GM21786 (cell line): ENCODE data around the gene WNT3A.
A peak's percentile ranks its signal among the peaks of the same experiment; 100 is the strongest.

Source experiments
- ATAC-seq: cut with Tn5 transposase; IDR thresholded peaks from one replicate; pipeline ENCODE4 v1.9.1; 2021; ENCODE audit not compliant: unreplicated experiment

Gene WNT3A

DNA sequence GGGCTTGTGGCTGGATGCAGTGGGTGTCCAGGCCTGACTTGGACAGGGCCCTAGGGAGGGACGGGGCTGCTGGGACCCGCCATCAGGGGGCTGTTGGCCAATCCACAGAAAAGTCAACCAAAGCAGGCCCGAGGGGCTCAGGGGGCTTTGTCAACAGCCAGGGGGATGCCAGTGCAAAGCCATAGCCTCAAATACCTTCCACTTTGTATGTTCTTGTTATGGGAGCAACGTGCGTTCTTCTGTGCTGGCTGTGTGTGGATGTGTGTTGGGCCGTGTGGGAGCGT, 40.3 kb downstream of the WNT3A start:
- ATAC-seq = no peak

DNA sequence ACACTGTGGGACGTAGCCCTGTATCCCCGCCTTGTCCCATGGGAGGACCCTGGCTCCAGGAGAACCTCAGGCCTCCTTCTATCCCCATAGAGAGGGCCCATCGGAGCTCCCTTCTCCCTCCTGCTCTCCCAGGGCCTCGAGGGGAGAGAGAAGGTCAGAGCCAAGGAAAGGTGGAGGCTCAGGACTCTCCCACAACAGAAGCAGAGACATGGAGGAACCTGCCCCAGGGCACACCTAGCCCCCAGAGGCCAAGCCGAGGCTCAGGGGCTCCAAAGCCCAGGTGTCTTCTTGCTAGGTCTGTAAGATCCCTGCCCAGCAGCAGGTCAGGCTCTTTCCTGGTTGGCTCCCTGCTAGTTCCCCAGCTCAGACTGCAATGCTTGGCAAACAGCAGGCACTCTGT, 41.3 kb downstream of the WNT3A start:
- ATAC-seq = no peak

DNA sequence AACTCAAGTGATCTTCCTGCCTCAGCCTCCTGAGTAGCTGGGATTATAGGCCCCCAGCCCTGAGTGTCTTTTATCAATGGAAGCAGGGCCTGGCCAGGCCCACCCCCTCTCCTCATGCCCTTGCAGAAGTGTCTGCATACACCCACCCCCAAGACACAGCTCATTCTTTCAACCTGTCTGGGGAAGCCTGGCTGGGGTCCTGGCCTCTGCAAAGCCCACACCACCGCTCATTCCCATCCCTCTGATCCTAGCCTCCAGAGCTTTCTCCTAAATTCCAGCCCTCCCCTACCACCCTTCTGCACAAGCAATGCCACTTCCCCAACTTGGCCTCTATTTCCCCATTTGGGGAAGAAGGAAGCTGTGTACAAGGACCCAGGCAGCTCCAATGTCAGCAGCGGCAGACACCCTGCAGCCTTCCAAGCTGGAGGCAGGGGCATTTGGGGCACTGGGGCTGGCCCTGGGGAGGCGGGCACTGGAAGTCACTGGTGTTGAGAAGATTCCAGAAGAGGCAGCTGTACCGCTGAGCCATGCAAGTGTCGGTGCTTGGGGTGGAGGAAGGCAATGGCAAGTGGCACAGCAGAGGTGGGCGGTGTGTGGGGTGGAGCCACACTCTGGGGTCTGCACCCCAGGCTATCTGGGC, 42.0 kb downstream of the WNT3A start:
- no peak for ATAC-seq

DNA sequence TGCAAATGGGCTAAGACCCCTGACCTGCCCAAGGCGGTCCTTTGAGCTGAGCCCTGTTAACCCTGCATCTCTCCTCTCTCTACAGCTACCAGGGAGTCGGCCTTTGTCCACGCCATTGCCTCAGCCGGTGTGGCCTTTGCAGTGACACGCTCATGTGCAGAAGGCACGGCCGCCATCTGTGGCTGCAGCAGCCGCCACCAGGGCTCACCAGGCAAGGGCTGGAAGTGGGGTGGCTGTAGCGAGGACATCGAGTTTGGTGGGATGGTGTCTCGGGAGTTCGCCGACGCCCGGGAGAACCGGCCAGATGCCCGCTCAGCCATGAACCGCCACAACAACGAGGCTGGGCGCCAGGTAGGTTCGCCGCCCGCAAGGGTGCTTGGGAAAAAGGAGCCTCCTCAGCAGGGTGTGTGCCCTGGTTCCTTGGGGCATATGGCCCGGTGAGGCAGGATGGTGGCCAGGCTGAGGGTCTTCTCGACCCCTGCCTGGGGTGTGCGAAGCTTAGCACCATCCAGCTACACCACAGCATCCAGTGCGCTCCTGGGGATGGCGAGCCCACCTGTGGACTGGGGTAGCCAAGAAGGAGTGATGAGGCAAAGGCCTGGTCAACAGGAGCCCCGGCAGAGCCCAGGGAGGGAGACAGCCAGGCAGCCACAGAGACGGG, 43.9 kb downstream of the WNT3A start:
- no peak for ATAC-seq

DNA sequence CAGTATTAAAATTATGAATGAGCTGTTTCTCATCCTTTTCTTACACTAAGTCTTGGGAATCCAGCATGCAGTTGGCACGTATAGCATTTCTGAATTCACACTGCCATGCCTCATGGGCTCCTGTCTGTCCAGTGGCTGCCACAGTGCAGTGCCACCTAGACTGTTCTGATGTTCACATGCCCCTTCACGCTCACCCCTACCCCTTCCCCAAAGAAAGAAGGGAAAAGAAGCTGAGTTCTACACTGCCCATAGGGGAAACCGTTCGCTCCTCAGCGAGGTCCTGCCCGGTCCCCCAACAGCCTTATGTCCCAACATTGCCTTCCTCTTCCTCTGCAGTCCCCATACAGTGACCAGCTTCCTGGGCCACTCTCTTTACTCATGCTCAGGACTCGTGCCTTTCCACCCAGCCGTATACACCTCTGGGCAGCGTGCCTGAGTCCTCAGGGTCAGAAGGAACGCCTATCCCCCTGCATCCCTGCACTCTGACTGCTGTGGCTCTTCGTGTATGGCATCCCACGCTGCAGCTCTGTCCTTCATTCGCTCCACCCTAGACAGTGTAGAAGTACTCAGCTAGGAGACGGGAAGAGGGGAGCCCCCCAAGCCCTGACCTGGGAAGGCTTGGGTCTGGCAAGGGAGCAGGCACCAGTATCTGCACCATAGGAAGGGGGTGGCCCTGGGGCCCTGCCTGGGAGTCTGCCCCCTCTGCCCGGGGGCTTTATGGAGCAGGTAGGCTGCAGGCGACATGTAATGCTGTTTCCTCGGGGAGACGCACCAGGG, 51.6 kb downstream of the WNT3A start:
- no peak for ATAC-seq

DNA sequence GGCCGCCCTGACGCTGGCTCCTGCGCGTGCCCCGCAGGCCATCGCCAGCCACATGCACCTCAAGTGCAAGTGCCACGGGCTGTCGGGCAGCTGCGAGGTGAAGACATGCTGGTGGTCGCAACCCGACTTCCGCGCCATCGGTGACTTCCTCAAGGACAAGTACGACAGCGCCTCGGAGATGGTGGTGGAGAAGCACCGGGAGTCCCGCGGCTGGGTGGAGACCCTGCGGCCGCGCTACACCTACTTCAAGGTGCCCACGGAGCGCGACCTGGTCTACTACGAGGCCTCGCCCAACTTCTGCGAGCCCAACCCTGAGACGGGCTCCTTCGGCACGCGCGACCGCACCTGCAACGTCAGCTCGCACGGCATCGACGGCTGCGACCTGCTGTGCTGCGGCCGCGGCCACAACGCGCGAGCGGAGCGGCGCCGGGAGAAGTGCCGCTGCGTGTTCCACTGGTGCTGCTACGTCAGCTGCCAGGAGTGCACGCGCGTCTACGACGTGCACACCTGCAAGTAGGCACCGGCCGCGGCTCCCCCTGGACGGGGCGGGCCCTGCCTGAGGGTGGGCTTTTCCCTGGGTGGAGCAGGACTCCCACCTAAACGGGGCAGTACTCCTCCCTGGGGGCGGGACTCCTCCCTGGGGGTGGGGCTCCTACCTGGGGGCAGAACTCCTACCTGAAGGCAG, 52.3 kb downstream of the WNT3A start:
- ATAC-seq = peak; percentile 27

DNA sequence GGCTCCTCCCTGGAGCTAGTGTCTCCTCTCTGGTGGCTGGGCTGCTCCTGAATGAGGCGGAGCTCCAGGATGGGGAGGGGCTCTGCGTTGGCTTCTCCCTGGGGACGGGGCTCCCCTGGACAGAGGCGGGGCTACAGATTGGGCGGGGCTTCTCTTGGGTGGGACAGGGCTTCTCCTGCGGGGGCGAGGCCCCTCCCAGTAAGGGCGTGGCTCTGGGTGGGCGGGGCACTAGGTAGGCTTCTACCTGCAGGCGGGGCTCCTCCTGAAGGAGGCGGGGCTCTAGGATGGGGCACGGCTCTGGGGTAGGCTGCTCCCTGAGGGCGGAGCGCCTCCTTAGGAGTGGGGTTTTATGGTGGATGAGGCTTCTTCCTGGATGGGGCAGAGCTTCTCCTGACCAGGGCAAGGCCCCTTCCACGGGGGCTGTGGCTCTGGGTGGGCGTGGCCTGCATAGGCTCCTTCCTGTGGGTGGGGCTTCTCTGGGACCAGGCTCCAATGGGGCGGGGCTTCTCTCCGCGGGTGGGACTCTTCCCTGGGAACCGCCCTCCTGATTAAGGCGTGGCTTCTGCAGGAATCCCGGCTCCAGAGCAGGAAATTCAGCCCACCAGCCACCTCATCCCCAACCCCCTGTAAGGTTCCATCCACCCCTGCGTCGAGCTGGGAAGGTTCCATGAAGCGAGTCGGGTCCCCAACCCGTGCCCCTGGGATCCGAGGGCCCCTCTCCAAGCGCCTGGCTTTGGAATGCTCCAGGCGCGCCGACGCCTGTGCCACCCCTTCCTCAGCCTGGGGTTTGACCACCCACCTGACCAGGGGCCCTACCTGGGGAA, 53.0 kb downstream of the WNT3A start:
- ATAC-seq = peak; percentile 41

DNA sequence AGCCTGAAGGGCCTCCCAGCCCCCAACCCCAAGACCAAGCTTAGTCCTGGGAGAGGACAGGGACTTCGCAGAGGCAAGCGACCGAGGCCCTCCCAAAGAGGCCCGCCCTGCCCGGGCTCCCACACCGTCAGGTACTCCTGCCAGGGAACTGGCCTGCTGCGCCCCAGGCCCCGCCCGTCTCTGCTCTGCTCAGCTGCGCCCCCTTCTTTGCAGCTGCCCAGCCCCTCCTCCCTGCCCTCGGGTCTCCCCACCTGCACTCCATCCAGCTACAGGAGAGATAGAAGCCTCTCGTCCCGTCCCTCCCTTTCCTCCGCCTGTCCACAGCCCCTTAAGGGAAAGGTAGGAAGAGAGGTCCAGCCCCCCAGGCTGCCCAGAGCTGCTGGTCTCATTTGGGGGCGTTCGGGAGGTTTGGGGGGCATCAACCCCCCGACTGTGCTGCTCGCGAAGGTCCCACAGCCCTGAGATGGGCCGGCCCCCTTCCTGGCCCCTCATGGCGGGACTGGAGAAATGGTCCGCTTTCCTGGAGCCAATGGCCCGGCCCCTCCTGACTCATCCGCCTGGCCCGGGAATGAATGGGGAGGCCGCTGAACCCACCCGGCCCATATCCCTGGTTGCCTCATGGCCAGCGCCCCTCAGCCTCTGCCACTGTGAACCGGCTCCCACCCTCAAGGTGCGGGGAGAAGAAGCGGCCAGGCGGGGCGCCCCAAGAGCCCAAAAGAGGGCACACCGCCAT, 53.8 kb downstream of the WNT3A start:
- no peak for ATAC-seq

DNA sequence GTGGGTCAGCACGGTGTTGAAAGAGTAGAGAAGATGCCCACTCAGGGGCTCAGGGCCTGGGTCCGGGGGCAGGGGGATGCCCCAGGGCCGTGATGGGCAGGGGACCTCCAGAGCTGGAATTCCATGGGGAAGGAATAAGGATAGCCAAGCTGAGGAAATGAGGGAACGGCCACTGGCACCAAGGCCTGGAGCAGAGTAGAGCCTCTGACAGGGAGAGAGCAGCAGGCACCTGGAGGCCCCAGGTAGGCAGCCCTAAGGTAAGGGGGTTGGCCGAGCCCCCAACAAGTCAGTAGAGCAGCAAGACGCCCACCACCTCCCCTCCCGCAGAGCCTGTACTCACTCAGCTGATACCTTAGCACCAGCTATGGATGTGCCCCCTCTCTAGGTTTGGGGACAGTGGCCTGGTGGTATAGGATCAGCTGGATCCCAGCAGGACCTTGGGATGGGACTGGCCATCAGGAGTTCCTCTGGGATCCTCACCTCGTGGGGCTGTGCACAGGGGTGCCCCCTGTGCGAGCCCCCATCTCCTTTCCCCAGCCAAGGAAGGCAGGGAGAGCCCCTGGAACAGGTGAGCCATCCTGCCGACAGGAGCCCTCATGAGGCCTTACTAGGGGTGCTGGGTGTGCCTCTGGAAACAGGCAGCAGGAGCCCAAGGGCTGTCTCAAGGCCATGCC, 54.8 kb downstream of the WNT3A start:
- no peak for ATAC-seq

DNA sequence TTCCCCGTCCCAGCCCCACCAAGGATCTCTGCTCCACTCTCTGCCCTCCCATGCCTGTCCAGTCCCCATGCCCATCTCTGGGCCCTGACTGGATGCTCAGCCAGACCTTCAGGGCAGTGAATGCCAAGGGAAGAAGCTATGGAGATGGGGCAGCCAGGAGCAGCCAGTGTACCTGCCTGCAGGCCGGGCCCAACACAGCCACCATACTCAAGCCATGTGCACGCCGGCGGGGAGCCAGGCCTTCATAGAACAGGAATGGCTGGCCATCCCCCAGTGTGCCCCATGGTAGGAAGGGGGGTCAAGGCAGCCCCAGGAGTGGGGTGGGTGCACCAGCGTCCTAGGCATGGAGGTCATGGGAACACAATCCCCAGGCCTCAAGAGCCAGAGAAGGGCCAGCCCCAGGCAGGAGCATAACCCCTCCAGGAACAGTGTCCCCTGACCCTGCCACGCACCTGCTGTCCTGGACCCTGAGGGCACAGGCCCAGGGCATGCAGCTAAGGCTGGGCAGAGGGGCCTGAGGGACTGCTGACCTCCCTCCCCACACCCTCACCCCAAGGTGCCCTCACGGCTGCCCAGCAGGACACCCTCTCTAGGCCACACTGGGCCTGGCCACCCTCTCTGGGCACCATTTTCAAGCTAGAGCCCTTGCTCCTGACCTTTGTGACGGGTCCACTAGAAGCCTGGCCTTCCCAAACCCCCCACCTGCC, 55.4 kb downstream of the WNT3A start:
- ATAC-seq = no peak

DNA sequence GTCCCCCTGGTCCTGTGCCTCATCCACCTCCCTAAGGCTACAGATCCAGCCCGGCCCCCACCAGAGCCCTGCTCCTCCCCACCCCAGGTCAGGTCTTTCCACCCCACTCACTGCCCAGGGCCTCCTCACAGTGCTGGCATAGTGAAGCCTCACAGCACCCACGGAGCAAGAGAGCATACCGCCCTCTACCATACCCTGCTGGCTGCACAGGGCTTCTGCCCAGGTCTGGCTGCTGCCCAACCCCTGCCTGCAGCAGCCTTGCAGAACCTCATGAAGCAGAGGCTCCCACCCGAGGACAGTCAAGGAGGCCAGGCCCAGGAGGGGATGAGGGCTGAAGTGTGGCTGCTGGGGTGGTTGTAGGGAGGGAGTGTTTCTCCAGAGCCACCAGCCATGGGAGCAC, 56.0 kb downstream of the WNT3A start:
- ATAC-seq = no peak

DNA sequence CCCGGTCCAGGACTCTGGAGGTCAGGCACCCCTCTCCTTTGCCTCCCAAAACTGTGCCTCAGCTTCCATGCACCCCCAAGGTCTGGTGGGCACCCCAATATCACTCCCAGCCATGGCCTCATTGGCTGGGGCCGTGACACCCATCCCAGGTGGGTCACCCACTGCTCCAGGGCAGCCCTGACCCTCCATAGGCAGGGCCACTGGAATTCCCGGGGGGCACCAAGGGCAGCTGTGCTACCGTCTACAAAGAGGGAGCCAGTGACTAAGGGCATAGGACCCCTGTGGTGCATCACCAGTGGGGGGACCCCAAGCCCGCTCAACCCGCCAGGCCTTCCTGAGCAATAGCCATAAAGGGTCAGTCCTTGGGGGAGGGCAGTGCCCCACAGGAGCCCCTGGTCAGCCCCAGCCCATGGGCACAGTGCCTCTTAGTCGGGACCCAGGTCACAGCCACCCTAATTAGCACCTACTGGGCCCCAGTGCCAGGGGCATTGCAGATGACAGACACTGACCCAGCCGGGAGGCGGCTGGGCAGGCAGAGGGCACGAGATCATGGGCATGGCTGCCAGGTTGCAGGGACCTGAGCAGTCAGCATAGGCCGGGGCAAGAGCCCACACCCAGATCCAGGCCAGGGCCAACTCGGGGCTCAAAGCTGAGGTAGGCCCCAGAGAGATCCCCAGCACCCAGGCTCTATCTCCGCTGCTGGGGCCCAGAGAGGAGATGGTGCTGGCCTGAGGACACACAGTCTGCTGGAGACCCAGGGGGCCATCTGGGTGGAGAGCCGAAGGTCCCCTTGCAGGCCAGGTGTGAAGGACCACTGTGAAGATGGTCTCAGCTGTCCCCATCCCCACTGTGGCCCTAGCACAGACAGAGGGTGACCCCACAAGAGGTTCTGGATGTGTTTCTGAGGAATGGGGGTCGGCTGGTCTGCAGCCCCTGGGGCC, 56.7 kb downstream of the WNT3A start:
- no peak for ATAC-seq

DNA sequence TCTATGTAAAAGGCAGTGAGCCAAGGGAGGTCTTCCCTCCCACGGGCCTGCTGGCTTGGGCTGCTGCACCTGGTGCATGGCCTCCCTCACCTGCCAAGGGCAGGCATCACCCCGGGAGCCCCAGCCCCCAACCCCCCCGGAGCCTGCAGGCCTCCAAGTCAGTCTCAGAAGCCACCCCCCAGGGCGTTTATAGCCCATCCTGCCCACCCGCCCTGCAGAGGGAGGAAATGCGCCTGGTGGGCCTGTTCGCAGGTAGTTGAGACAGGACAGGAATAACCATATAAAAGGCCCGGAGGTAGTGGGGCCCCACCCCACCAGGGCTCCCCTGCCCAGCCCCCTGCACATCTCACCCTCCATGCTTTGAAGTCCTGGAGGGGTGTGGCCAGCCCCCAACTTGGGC, 57.5 kb downstream of the WNT3A start:
- no peak for ATAC-seq

DNA sequence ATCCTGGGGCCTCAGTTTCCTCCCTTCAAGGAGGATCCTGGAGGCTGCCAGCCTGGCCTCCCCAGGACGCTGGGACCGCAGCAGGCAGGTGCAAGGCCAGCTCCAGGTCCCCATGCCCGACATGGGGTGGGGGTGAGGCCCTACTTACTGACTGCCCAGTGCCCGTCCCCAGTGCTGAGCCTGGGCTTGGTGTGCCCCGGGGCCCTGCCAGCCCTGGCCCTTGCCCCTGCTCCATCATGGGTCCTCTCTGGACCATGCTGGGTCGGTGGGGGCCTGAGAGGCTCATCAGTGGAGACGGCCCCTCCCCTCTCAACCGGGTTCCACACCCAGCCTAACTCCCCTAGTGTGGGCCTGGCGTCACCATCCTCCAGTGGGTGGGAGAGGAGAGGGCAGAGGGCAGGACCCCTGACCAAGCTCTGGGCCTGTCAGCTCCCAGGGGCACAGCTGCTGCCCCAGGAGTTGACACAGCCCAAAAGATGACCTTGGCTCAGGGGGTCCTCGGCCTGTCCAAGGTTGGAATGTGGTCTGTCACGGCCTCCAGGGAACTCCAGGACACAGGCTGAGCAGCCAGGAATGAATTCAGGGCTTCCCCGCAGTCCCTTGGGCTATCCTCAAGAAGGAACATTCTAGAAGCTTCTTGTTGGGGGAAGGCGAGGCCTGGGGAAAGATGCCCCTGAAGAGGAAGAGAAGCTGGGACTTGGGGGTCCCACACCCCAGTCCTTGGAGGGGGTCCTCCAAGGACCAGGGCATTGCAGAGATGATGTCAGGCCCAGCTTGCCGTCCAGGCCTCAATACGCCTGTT, 58.1 kb downstream of the WNT3A start:
- ATAC-seq = no peak

DNA sequence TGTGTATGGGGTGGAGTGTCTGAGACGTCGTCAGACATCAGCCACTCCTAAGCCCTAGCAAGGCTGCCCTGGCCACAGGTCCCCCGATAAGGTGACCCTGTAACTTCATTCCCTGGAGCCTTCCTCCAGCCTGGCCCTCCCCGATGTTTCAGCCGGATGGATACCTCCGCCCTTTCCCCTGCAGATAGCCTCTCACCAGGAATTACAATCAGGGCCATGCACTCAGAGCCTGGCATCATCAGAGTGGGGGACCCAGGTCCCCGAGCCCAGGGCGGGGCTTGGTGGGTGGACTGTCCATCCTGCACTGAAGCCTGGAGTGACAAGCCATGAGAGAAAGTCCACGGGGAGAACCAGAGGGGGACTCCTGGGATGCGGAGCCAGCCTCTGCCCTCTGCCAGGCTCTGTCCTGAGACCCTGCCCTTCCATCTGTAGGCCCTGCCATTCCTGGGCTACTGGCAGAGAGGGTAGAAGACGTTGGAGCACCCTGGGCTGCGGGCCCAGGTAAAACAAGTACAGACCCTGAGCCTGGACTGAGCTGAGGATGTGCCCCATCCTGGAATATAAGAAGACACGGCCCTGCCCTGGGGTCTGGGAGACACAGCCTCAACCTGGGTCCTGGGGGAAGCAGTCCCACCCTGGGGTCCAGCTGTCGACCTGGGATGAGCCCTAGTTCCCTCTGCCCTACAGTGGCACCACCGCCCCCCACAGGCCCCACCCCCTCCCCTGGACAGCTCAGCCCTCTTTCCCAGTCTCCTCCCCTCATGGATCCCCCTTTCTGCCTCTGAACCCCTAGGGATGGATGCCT, 58.9 kb downstream of the WNT3A start:
- no peak for ATAC-seq

DNA sequence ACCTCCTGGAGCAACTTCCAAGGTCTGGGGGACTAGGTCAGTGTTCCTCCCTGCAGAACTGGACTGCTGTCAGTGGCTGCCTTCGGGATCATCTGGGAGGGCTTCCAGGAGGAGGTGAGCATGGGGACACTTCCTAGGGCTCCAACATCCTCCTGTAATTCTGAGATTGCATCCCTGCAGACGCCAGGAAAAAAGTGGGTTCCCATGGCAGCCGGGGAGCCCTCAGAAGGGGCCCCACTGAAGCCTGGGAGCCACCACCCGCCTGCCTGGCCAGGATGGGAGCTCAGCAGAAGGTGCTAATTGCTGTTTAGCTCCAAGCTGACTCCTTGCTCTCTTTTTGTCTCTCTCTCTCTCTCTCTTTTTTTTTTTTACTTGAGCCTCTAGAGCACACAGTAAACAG, 59.6 kb downstream of the WNT3A start:
- ATAC-seq = no peak
